Astrocyte (in vitro differentiated cells and primary cell): ENCODE measurements around the gene ZBTB8A. TPM values are rescaled to one million over a fixed set of nuclear protein-coding genes. Genes with fewer than 3 reads are reported as not detected.

Experiments used
- DNase-seq: peaks from one replicate; pipeline ENCODE4 v3.0.0-alpha.2; 2010; ENCODE audit warnings: low read depth
- FAIRE-seq: peaks from 2 replicates; lab custom pipeline; 2011; peaks lifted over from hg19 to GRCh38; lab: Jason Lieb, UNC
- H2AFZ ChIP-seq: 2 replicates; pipeline ENCODE4 v1.6.0; 2012; ENCODE audit warnings: low read depth, low read length, inconsistent platforms
- H3K27ac ChIP-seq: 2 replicates; pipeline ENCODE4 v1.5.1; 2011; ENCODE audit warnings: low read depth, low read length, inconsistent platforms
- H3K27me3 ChIP-seq: 2 replicates; pipeline ENCODE4 v1.6.0; 2011; ENCODE audit warnings: low read length, inconsistent platforms; ENCODE audit not compliant: insufficient read depth
- H3K36me3 ChIP-seq: 2 replicates; pipeline ENCODE4 v1.5.1; 2011; ENCODE audit warnings: low read length, inconsistent platforms; ENCODE audit not compliant: insufficient read depth
- H3K4me1 ChIP-seq: 2 replicates; pipeline ENCODE4 v1.5.1; 2011; ENCODE audit warnings: low read length, inconsistent platforms; ENCODE audit not compliant: insufficient read depth
- H3K4me2 ChIP-seq: 2 replicates; pipeline ENCODE4 v1.6.0; 2012; ENCODE audit warnings: low read length, inconsistent platforms
- H3K4me3 ChIP-seq: 2 replicates; pipeline ENCODE4 v1.5.1; 2011; ENCODE audit warnings: low read depth, mild to moderate bottlenecking, low read length, inconsistent platforms; ENCODE audit not compliant: insufficient read depth
- H3K79me2 ChIP-seq: 2 replicates; pipeline ENCODE4 v1.6.0; 2012; ENCODE audit warnings: mild to moderate bottlenecking, low read length, inconsistent platforms; ENCODE audit not compliant: insufficient read depth
- H3K9ac ChIP-seq: 2 replicates; pipeline ENCODE4 v1.6.0; 2012; ENCODE audit warnings: mild to moderate bottlenecking, low read length, inconsistent platforms
- H3K9me3 ChIP-seq: 2 replicates; pipeline ENCODE4 v1.5.1; 2012; ENCODE audit warnings: low read depth, mild to moderate bottlenecking, low read length, inconsistent platforms; ENCODE audit not compliant: insufficient read depth
- H4K20me1 ChIP-seq: 2 replicates; pipeline ENCODE4 v1.6.0; 2012; ENCODE audit warnings: low read length, inconsistent platforms; ENCODE audit not compliant: insufficient read depth
- H3K27ac Mint-ChIP-seq: one replicate; pipeline ENCODE4 v1.8.0; 2021; ENCODE audit warnings: mild to moderate bottlenecking, mixed read lengths; ENCODE audit not compliant: unreplicated experiment
- H3K27me3 Mint-ChIP-seq: one replicate; pipeline ENCODE4 v1.8.0; 2021; ENCODE audit warnings: low read depth, mixed read lengths; ENCODE audit not compliant: unreplicated experiment
- H3K36me3 Mint-ChIP-seq: one replicate; pipeline ENCODE4 v1.8.0; 2021; ENCODE audit warnings: low read depth, mixed read lengths; ENCODE audit not compliant: unreplicated experiment
- H3K4me1 Mint-ChIP-seq: one replicate; pipeline ENCODE4 v1.8.0; 2021; ENCODE audit warnings: low read depth, mixed read lengths; ENCODE audit not compliant: unreplicated experiment
- H3K4me3 Mint-ChIP-seq: one replicate; pipeline ENCODE4 v1.8.0; 2021; ENCODE audit warnings: mild to moderate bottlenecking, moderate library complexity, mixed read lengths; ENCODE audit not compliant: unreplicated experiment
- H3K9me3 Mint-ChIP-seq: one replicate; pipeline ENCODE4 v1.8.0; 2021; ENCODE audit warnings: mild to moderate bottlenecking, mixed read lengths; ENCODE audit not compliant: unreplicated experiment
- EZH2 ChIP-seq: IDR thresholded peaks from 2 replicates; pipeline ENCODE4 v1.6.1; 2012; ENCODE audit warnings: mild to moderate bottlenecking, low read length, inconsistent platforms; ENCODE audit not compliant: insufficient read depth
- total RNA-seq: library from RNA; stranded (reverse); gene quantifications from 2 replicates; pipeline ENCODE4 v1.2.1, GENCODE V29; 2021
- TF ChIP-seq, protein P1 (sequence below): IDR thresholded peaks from 2 replicates; pipeline ENCODE4 v1.5.1; 2011; ENCODE audit warnings: low read depth, mild to moderate bottlenecking, inconsistent platforms, low read length, moderate library complexity; ENCODE audit not compliant: insufficient read depth

The ZBTB8A gene
- total RNA-seq, 1 donor from 2014 or later: 5.6 TPM

GRCh38 chr1:32536117-32536516 is 3.1 kb upstream of the ZBTB8A start:
- H3K9me3 Mint-ChIP-seq: peaks cover 4% of the 10 kb centered on the region
- no peaks in the 10 kb centered on the region for H3K9me3 ChIP-seq
- H4K20me1 ChIP-seq: peaks cover 6% of the 10 kb centered on the region
- no peaks in the 10 kb centered on the region for H3K36me3 ChIP-seq
- no peak overlapping the region for H3K4me3 ChIP-seq
- no peak overlapping the region for H3K27ac Mint-ChIP-seq
- peaks cover 13% of the 10 kb centered on the region for H3K27me3 Mint-ChIP-seq
- H3K4me1 Mint-ChIP-seq: no peaks in the 10 kb centered on the region
- DNase-seq: no peak
- H3K9ac ChIP-seq: no peak overlapping the region
- H3K4me1 ChIP-seq: peaks cover 8% of the 10 kb centered on the region
- peaks cover 4% of the 10 kb centered on the region for H3K36me3 Mint-ChIP-seq
- TF ChIP-seq, protein P1, sequence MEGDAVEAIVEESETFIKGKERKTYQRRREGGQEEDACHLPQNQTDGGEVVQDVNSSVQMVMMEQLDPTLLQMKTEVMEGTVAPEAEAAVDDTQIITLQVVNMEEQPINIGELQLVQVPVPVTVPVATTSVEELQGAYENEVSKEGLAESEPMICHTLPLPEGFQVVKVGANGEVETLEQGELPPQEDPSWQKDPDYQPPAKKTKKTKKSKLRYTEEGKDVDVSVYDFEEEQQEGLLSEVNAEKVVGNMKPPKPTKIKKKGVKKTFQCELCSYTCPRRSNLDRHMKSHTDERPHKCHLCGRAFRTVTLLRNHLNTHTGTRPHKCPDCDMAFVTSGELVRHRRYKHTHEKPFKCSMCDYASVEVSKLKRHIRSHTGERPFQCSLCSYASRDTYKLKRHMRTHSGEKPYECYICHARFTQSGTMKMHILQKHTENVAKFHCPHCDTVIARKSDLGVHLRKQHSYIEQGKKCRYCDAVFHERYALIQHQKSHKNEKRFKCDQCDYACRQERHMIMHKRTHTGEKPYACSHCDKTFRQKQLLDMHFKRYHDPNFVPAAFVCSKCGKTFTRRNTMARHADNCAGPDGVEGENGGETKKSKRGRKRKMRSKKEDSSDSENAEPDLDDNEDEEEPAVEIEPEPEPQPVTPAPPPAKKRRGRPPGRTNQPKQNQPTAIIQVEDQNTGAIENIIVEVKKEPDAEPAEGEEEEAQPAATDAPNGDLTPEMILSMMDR: no peak
- TF ChIP-seq EZH2: no peak
- no peak overlapping the region for H2AFZ ChIP-seq
- peaks cover 12% of the 10 kb centered on the region for H3K79me2 ChIP-seq
- no peak overlapping the region for H3K27ac ChIP-seq
- H3K27me3 ChIP-seq: no peaks in the 10 kb centered on the region
- no peak overlapping the region for H3K4me3 Mint-ChIP-seq
- FAIRE-seq: no peak
- H3K4me2 ChIP-seq: no peak overlapping the region

- Mint-ChIP-seq H3K9me3 (peaks cover 4% of the 10 kb centered on the region), H3K4me3 (no peak overlapping the region), H3K27ac (no peak overlapping the region), H3K4me1 (no peaks in the 10 kb centered on the region), H3K36me3 (peaks cover 4% of the 10 kb centered on the region), H3K27me3 (peaks cover 13% of the 10 kb centered on the region)
- DNase-seq (no peak), FAIRE-seq (no peak)
- peaks cover 6% of the 10 kb centered on the region for H4K20me1 ChIP-seq
- H3K27me3 ChIP-seq: no peaks in the 10 kb centered on the region
- no peak overlapping the region for H3K9ac ChIP-seq
- no peak overlapping the region for H2AFZ ChIP-seq
- no peak overlapping the region for H3K27ac ChIP-seq
- no peaks in the 10 kb centered on the region for H3K9me3 ChIP-seq
- peaks cover 19% of the 10 kb centered on the region for H3K79me2 ChIP-seq
- TF ChIP-seq, protein P1: no peak
- TF ChIP-seq EZH2: no peak
- H3K4me2 ChIP-seq: no peak overlapping the region
- H3K36me3 ChIP-seq: no peaks in the 10 kb centered on the region
- no peak overlapping the region for H3K4me3 ChIP-seq
- peaks cover 8% of the 10 kb centered on the region for H3K4me1 ChIP-seq
Measured at GRCh38 chr1:32536764-32537163, 2.5 kb upstream of the ZBTB8A start.
